HG02642 (cell line): Measurements from ENCODE around the gene MBNL2.

ENCODE experiments used
- ATAC-seq: cut with Tn5 transposase; IDR thresholded peaks from one replicate; pipeline ENCODE4 v1.9.1; 2021; ENCODE audit warnings: mild to moderate bottlenecking; ENCODE audit not compliant: unreplicated experiment, poor library complexity

Gene MBNL2

GRCh38 chr13:97317933-97318332, 95.8 kb downstream of the MBNL2 start:
- ATAC-seq, result no peak

- ATAC-seq, result no peak
Measured at GRCh38 chr13:97318532-97318931, 96.4 kb downstream of the MBNL2 start.

GRCh38 chr13:97319113-97319720, 97.1 kb downstream of the MBNL2 start:
- no peak for ATAC-seq

GRCh38 chr13:97321101-97321500, 99.0 kb downstream of the MBNL2 start:
- ATAC-seq, result no peak

DNA sequence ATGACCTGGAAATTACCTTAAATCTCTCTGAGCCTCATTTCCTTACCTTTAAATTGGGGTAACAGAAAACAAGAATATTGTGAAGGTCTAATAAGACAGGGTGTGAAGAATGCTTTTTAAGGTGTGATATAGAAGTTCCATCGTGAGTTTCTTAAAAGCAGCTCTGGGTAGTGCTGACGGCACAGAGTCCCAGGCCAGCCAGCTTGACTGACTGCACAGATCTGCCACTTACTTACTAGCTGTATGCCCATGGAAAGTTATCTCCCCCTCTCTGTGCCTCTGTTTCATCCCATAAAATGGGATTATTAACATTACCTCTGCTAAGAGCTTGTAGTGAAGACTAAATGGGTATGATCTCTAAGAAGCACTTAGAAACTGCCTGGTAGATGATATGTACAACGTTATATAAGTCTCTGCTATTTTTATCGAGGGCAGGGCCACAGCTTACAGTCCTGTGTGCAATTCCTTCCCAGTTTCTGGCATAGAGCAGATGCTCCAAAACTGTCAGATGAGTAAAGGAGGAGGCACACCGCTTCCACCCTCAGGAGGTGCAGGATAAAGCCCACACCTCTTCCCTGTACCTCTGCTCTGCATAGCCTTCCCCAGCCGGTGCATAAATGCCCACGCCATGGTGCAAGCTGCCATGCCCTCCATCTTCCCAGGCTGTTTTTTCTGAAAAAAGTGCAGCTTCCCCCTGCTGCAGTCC, 99.6 kb downstream of the MBNL2 start:
- no peak for ATAC-seq

GRCh38 chr13:97322740-97323342, 100.7 kb downstream of the MBNL2 start:
- no peak for ATAC-seq

DNA sequence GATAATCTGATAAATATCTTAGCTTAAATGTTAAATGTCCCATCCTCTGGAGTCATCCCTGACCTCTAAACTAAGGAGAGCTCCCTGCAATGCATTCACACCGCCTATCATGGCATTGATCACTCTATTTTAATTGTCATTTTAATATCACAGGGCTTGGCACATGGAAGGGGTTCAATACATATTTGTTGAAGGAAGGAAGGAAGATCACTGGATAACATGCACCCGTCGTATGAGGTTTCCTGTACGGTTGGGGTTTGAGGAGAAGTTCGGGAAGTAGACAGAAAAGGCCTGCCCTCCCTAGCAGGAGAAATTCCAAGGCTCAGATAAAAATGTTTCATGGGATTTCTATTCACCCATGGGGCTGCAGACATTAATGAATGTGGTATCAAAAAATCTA, 102.0 kb downstream of the MBNL2 start:
- no peak for ATAC-seq

GRCh38 chr13:97325738-97326137, 103.6 kb downstream of the MBNL2 start:
- no peak for ATAC-seq

DNA sequence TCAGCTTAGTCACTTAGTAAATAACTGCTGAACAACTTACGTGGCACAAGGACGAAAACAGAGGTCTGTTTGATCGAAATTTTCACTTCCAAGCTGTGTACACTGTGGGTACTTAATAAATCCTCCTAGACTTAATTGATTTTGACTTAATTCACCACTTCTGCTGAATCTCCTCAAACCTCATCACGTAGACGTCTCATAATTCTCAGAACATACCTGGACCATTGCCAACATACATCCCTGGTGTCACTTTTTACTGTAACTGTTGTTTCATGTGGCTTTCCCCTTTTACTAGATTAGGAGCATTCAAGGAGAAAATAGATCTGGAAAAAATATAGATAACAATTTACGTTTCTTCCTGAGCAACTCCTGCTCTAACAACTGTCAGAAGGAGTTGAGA, 105.0 kb downstream of the MBNL2 start:
- ATAC-seq, result no peak

DNA sequence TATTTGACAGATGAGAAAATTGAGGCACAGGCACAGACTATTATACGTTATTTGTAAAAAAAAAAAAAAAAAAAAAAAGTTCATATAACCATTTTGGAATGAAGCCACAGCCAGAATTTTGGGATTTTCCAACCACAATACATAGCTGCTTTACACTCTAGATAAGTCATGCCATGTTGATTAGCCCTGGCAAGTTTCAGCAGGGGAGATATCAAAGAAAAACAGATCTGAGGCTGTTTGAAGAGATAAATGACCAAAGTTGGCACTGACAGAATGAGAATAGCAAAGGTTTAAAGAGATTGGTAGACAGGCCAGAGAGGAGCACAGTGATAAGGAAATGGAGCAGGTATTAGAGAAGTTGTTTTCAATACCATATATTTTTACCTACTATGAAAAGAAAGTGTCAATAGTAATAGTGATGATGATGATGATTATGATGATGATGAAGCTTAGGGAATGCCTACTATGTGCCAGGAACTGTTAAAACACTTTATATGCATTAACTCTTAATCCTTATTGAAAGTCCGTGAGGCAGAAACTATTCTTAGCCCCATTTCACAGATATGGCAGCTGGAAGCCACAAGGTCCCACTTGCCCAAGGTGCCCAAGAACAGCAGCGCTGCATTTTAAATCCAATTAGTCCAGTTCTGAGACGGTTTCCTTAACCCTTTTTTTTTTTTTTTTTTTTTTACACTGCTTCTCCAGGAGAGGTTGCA, 105.5 kb downstream of the MBNL2 start:
- ATAC-seq, result no peak

- ATAC-seq, result no peak
Measured at GRCh38 chr13:97328222-97328790, 106.2 kb downstream of the MBNL2 start.

DNA sequence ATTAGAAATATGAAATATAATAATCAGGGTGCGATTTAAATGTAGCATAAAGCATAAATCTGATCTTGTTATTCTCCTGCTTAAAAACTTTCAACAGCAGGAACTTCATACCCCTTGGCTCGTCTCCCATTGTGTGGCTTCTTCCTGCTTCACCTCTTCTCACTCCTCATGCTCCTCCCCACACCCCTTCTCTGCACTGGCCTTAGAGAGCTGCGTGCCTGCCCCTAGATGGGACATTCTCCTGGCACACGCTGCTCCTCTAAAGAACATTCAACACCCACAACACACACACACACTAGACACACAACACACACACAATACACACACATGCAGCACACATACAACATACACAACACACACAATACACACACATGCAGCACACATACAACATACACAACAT, 107.2 kb downstream of the MBNL2 start:
- ATAC-seq, result no peak

GRCh38 chr13:97330448-97330847, 108.3 kb downstream of the MBNL2 start:
- ATAC-seq, result no peak

GRCh38 chr13:97332742-97333141, 110.6 kb downstream of the MBNL2 start:
- ATAC-seq, result no peak

DNA sequence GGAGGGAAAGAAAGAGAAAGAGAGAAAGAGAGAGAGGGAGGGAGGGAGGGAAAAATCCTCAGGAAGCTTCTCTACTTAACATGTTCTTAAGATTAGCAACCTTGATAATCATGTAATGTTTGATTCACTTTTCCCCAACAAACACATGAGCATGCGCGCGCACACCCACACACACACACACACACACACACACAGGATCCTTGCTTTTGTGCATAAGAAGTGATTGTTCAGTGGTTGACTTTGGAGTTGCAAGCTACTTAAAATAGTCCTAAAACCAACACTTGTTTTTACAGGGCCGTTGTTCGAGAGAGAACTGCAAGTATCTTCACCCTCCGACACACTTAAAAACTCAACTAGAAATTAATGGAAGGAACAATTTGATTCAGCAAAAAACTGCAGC, 111.8 kb downstream of the MBNL2 start:
- ATAC-seq, result no peak

DNA sequence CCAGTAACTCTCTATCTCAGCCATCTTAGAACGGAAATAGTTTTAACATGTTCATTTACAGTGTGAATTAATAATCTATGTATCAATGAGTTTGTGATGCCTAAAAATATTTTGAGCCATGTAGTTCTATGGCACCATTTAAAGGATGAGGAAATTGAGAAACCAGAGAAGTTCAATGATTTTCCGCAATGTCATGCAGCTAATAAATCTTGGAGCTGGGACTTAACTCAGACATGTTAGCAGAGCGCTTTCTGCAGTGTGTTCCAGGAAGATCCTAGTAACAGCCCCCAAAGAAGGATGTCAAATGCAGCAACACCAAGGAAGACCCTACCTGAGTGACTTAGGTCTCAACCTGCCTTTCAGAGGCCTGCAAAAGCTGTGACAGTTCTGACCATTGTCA, 112.6 kb downstream of the MBNL2 start:
- no peak for ATAC-seq

DNA sequence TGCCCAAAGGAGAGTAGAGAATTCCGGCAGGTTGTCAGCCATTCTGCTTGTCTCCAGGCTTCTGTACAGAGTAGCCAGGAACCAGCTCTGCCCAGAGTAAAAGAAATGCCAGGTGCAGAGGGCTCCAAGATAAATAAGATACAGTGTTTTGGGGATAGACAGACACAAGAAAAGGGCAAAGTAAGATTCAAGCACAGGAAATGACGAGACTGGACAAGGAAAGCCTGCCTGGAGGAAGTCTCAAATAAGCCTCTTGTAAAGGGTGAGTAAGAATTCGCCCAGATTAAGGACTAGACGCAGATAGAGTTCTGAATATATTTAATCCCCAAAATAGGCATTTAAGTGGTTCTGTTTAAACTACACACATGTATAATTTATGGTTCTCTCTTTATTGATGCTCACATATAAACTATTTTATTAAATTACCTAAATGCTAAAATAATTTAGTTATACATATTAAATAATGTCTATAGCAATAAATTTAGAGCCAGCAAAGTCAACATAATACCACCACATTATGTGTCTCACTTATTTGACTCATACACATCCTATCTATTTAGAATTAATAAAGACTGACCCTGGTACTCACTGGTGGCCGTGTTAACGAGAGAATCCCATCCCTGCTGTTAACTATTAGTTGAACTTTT, 113.5 kb downstream of the MBNL2 start:
- no peak for ATAC-seq

DNA sequence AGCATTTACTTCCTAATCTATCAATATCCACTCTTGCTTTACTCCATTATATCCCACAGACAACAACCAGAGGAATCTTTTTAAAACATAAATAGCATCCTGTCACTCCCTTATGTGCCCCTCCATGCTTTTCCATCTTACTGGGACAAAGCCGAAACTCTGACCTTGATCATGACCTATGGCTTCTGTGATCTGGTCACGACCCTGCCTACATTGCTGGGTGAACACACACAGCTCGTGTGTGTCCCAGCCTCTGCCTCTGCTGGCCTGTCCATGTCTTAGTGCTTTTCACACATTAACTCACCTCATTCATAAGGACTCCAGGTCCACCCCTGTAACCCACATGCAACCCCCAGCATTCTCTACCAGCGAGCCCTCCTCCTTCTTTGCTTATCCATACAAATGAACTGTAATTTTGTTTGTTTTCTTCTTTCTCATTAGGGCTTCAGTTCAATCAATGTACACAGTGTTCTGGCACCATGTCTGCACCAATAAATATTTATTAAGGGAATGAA, 115.9 kb downstream of the MBNL2 start:
- no peak for ATAC-seq

- ATAC-seq, result no peak
Measured at GRCh38 chr13:97338571-97338970, 116.4 kb downstream of the MBNL2 start.
